ENCODE measurements around the gene STYXL1.

Gene STYXL1

GRCh38 chr7:75957021-75957736 is 90.6 kb downstream of the STYXL1 start:
- no peak for DNase-seq (ENCODE audit: low spot score)

DNA sequence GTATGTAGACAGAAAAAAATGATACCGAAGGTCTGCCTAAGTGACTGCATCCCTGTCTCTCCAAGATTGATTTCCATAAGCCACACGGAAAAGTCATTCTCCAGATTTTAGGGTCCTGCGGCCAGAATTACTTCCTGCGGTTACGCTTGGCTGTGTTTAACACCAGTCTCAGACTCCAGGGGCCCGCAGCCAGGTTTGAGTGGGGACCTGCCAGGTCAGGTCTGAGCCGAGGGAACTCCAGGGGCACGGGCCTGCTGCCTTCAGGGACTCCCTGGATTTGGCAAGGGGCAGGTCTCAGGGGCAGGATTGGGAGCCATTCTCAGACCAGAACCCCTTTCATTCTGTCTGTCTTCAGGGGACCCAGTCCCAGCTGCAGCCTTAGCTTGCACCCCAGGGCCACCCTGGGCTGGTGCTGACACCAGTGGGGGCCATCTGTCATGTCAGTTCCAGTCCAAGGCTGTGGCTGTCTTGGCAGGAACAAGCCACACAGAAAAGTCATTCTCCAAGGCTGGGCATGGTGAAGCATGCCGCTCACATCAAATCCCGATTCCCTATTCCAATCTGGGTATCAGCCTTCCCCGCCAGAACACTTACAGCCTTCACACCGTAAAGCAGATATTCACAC is 92.4 kb downstream of the STYXL1 start:
- DNase-seq (ENCODE audit: low spot score), result no peak

DNA sequence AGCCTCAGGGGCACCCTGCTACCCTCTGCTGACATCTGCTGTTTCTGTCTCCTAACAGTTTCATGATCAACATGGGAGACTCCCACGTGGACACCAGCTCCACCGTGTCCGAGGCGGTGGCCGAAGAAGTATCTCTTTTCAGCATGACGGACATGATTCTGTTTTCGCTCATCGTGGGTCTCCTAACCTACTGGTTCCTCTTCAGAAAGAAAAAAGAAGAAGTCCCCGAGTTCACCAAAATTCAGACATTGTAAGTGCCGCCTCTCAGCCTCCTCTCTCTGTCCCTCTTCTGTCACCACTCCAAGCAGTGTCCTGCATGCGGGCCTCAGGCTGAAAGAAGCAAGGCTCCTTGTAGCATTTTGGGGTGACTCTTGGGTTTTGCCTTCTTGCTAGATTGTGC is 93.9 kb downstream of the STYXL1 start:
- no peak for DNase-seq (ENCODE audit: low spot score)

DNA sequence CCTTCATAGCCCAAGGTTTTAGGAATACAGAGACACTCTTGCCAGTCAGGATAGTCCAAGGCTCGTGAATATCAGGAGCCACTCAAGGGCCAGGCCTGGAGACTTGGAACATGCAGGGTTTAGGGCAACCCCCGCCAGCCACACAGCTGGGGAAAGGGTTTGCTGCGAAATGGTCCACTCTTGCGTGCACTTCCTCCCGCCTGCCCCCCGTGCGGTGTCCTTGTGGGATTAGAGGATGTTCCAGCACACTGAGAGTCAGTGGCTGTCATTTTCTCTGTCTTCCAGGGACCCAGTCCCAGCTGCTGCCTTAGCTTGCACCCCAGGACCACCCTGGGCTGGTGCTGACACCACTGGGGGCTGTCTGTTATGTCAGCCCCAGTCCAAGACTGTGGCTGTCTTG is 94.4 kb downstream of the STYXL1 start:
- no peak for DNase-seq (ENCODE audit: low spot score)

DNA sequence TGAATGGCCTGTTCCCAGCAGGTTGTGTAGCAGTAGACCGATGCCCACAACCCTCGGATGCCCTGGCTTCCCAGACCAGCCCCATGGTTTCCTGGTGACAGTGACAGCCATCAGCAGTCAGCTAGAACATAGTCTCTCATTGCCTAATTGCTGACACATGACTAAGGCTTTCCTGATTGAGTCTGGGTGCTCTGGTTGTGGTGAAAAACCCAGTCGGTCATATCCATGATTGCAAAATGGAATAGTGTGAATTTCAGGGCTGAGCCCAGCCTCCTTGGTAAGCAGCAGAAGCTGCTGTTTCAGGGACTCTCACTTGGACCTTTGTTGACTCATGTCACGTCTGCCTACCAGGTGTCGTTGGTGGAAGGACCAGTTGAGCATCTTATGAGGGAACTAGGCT is 96.3 kb downstream of the STYXL1 start:
- DNase-seq (ENCODE audit: low spot score), result no peak

GRCh38 chr7:75950111-75950681 is 97.6 kb downstream of the STYXL1 start:
- no peak for DNase-seq (ENCODE audit: low spot score)

- no peak for DNase-seq (ENCODE audit: low spot score)
Observed at GRCh38 chr7:75948179-75948578, 99.6 kb downstream of the STYXL1 start.

Small RNA genes lying within 50 kb of the gene (small RNA-seq; reads per million reads assigned to genes)
- 0 reads per million in 2 experiments for gene RNU6-863P

Data from SK-N-DZ (cell line).